ENCODE measurements around the gene ATF7IP2. TPM values are rescaled to one million over a fixed set of nuclear protein-coding genes. Genes with fewer than 3 reads are reported as not detected.

The ATF7IP2 gene
- total RNA-seq, 1 experiment from 2014 or later = 7.4 TPM

DNA sequence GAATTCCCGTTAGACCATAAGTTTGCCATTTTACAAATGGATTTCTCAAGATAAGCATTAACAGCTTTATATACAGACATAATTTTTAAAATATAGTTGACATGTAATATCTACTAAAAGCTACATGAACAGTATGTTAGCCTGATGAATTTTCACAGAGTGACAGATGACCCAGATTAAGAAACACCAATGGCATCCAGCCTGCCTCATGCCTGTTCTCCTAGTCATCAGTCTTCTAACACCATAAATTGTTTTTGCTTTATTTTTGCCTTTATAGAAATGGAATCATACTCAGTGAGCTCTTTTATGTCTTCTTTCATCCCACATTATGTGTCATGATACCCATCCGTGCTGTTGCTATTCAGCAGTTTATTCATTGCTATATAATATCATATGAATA is 80.0 kb downstream of the ATF7IP2 start:
- no peak overlapping the region for H3K4me3 ChIP-seq (replicated peaks in 1 of 2; ENCODE audit: low read depth in 1 of 2, low read length in 2 of 2)
- no peak overlapping the region for H3K27ac ChIP-seq (ENCODE audit: low read depth, low read length)
- no TSS peak for BruUV-seq (replicated peaks)
- RAD21 ChIA-PET (ENCODE audit: low non-redundant PET in 1 of 2, low total read pairs in 2 of 2, uncharacterized antibody in 2 of 2, unreplicated experiment in 2 of 2) = no interaction called here
- H3K4me1 ChIP-seq (ENCODE audit: control insufficient read depth in 1 of 2, insufficient read depth in 2 of 2, low read length in 2 of 2) = no peaks in the 10 kb centered on the region
- no peak overlapping the region for H3K9ac ChIP-seq (ENCODE audit: low read length)
- intact Hi-C loops (cut with micrococcal nuclease) = no loop called here
- no peaks in the 10 kb centered on the region for H3K36me3 ChIP-seq (ENCODE audit: control insufficient read depth in 1 of 2, insufficient read depth in 2 of 2, low read length in 2 of 2)
- no peak overlapping the region for H3K4me2 ChIP-seq (ENCODE audit: low read length)
- no peaks in the 10 kb centered on the region for H3K79me2 ChIP-seq (ENCODE audit: insufficient read depth, low read length)
- no peak for ATAC-seq
- H4K20me1 ChIP-seq (ENCODE audit: insufficient read depth) = no peaks in the 10 kb centered on the region
- DNase-seq (ENCODE audit: low read depth, low spot score) = no peak
- POLR2A ChIA-PET = no interaction called here
- H2AFZ ChIP-seq (ENCODE audit: low read depth, low read length, poor library complexity, severe bottlenecking) = no peak overlapping the region
- H3K9me3 ChIP-seq (ENCODE audit: control insufficient read depth in 1 of 2, insufficient read depth in 1 of 2, low read depth in 1 of 2, low read length in 2 of 2) = no peaks in the 10 kb centered on the region
- TF ChIP-seq SIN3A (IDR thresholded peaks at IDR 0.05; ENCODE audit: low read depth) (no peak), ZNF274 (IDR thresholded peaks at IDR 0.05; ENCODE audit: low read depth, low read length) (no peak), EZH2 (IDR thresholded peaks at IDR 0.05) (no peak), TCF7L2 (IDR thresholded peaks at IDR 0.05; ENCODE audit: borderline replicate concordance, extremely low read depth, insufficient read depth, insufficient read length) (no peak), FOSL1 (IDR thresholded peaks at IDR 0.05; ENCODE audit: low read depth) (no peak)
- TF ChIP-seq, protein P1, sequence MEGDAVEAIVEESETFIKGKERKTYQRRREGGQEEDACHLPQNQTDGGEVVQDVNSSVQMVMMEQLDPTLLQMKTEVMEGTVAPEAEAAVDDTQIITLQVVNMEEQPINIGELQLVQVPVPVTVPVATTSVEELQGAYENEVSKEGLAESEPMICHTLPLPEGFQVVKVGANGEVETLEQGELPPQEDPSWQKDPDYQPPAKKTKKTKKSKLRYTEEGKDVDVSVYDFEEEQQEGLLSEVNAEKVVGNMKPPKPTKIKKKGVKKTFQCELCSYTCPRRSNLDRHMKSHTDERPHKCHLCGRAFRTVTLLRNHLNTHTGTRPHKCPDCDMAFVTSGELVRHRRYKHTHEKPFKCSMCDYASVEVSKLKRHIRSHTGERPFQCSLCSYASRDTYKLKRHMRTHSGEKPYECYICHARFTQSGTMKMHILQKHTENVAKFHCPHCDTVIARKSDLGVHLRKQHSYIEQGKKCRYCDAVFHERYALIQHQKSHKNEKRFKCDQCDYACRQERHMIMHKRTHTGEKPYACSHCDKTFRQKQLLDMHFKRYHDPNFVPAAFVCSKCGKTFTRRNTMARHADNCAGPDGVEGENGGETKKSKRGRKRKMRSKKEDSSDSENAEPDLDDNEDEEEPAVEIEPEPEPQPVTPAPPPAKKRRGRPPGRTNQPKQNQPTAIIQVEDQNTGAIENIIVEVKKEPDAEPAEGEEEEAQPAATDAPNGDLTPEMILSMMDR (IDR thresholded peaks at IDR 0.05 in 2 of 3, conservative IDR thresholded peaks at IDR 0.05 in 1 of 3; ENCODE audit: borderline replicate concordance in 1 of 3, insufficient read depth in 1 of 3, low read depth in 2 of 3, low read length in 2 of 3) = no peak
- CTCF ChIA-PET = no interaction called here
- no peaks in the 10 kb centered on the region for H3K9me2 ChIP-seq (ENCODE audit: insufficient read depth)
- H3K27me3 ChIP-seq (ENCODE audit: insufficient read depth, low read length) = no peaks in the 10 kb centered on the region

DNA sequence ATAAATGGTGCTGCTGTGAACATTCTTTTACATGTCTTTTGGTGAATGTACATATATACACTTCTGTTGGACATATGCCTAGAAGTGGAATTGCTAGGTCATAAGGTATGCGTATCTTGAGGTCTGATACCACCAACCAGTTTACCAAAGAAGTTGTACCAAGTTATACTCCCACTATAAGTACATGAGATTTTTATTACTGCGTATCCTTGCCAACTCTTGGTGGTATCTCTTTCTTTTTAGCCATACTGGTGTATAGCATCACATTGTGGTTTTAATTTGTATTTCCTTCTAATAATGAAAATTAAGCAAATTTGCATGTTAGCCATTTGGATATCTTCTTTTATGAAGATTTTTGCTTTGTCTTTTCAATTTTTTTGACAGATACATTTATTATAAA is 80.5 kb downstream of the ATF7IP2 start:
- H3K4me2 ChIP-seq (ENCODE audit: low read length) = no peak overlapping the region
- RAD21 ChIA-PET (ENCODE audit: low non-redundant PET in 1 of 2, low total read pairs in 2 of 2, uncharacterized antibody in 2 of 2, unreplicated experiment in 2 of 2) = no interaction called here
- H3K4me3 ChIP-seq (replicated peaks in 1 of 2; ENCODE audit: low read depth in 1 of 2, low read length in 2 of 2) = no peak overlapping the region
- no peaks in the 10 kb centered on the region for H3K79me2 ChIP-seq (ENCODE audit: insufficient read depth, low read length)
- no peak overlapping the region for H2AFZ ChIP-seq (ENCODE audit: low read depth, low read length, poor library complexity, severe bottlenecking)
- no peak overlapping the region for H3K27ac ChIP-seq (ENCODE audit: low read depth, low read length)
- H3K27me3 ChIP-seq (ENCODE audit: insufficient read depth, low read length) = no peaks in the 10 kb centered on the region
- H3K9ac ChIP-seq (ENCODE audit: low read length) = no peak overlapping the region
- H3K9me3 ChIP-seq (ENCODE audit: control insufficient read depth in 1 of 2, insufficient read depth in 1 of 2, low read depth in 1 of 2, low read length in 2 of 2) = no peaks in the 10 kb centered on the region
- no peaks in the 10 kb centered on the region for H3K36me3 ChIP-seq (ENCODE audit: control insufficient read depth in 1 of 2, insufficient read depth in 2 of 2, low read length in 2 of 2)
- DNase-seq (ENCODE audit: low read depth, low spot score) (no peak), ATAC-seq (no peak)
- POLR2A ChIA-PET = no interaction called here
- no peaks in the 10 kb centered on the region for H4K20me1 ChIP-seq (ENCODE audit: insufficient read depth)
- TF ChIP-seq, protein P2, sequence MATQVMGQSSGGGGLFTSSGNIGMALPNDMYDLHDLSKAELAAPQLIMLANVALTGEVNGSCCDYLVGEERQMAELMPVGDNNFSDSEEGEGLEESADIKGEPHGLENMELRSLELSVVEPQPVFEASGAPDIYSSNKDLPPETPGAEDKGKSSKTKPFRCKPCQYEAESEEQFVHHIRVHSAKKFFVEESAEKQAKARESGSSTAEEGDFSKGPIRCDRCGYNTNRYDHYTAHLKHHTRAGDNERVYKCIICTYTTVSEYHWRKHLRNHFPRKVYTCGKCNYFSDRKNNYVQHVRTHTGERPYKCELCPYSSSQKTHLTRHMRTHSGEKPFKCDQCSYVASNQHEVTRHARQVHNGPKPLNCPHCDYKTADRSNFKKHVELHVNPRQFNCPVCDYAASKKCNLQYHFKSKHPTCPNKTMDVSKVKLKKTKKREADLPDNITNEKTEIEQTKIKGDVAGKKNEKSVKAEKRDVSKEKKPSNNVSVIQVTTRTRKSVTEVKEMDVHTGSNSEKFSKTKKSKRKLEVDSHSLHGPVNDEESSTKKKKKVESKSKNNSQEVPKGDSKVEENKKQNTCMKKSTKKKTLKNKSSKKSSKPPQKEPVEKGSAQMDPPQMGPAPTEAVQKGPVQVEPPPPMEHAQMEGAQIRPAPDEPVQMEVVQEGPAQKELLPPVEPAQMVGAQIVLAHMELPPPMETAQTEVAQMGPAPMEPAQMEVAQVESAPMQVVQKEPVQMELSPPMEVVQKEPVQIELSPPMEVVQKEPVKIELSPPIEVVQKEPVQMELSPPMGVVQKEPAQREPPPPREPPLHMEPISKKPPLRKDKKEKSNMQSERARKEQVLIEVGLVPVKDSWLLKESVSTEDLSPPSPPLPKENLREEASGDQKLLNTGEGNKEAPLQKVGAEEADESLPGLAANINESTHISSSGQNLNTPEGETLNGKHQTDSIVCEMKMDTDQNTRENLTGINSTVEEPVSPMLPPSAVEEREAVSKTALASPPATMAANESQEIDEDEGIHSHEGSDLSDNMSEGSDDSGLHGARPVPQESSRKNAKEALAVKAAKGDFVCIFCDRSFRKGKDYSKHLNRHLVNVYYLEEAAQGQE (IDR thresholded peaks at IDR 0.05; ENCODE audit: low read depth) = no peak
- TF ChIP-seq JUND (IDR thresholded peaks at IDR 0.05) (no peak), POLR2AphosphoS5 (IDR thresholded peaks at IDR 0.05; ENCODE audit: low read depth, low read length) (no peak), TCF7L2 (IDR thresholded peaks at IDR 0.05; ENCODE audit: borderline replicate concordance, extremely low read depth, insufficient read depth, insufficient read length) (no peak), EZH2phosphoT487 (IDR thresholded peaks at IDR 0.05; ENCODE audit: borderline replicate concordance) (no peak), EZH2 (IDR thresholded peaks at IDR 0.05) (no peak), ZNF274 (IDR thresholded peaks at IDR 0.05; ENCODE audit: low read depth, low read length) (no peak), SIN3A (IDR thresholded peaks at IDR 0.05; ENCODE audit: low read depth) (no peak)
- TF ChIP-seq, protein P1 (IDR thresholded peaks at IDR 0.05 in 2 of 3, conservative IDR thresholded peaks at IDR 0.05 in 1 of 3; ENCODE audit: borderline replicate concordance in 1 of 3, insufficient read depth in 1 of 3, low read depth in 2 of 3, low read length in 2 of 3) = no peak
- TF ChIP-seq, protein P3, sequence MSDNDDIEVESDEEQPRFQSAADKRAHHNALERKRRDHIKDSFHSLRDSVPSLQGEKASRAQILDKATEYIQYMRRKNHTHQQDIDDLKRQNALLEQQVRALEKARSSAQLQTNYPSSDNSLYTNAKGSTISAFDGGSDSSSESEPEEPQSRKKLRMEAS (IDR thresholded peaks at IDR 0.05) = no peak
- no peaks in the 10 kb centered on the region for H3K4me1 ChIP-seq (ENCODE audit: control insufficient read depth in 1 of 2, insufficient read depth in 2 of 2, low read length in 2 of 2)
- CTCF ChIA-PET = no interaction called here
- no TSS peak for BruUV-seq (replicated peaks)
- intact Hi-C loops (cut with micrococcal nuclease) = no loop called here
- no peaks in the 10 kb centered on the region for H3K9me2 ChIP-seq (ENCODE audit: insufficient read depth)
